CD4-positive, alpha-beta T cell treated with Interferon alpha-2 for 1 hour (primary cell): ENCODE results near the gene CCDC74B.
"Not testable (repeated sequence)": the region's sequence is repeated elsewhere in the genome, so short reads cannot be mapped to it uniquely, and the experiment has no call there.

ENCODE experiments used
- DNase-seq, 2 donors: peaks; one replicate each; pipeline ENCODE4 v3.0.0-alpha.2; 2020 to 2022

The CCDC74B gene

DNA sequence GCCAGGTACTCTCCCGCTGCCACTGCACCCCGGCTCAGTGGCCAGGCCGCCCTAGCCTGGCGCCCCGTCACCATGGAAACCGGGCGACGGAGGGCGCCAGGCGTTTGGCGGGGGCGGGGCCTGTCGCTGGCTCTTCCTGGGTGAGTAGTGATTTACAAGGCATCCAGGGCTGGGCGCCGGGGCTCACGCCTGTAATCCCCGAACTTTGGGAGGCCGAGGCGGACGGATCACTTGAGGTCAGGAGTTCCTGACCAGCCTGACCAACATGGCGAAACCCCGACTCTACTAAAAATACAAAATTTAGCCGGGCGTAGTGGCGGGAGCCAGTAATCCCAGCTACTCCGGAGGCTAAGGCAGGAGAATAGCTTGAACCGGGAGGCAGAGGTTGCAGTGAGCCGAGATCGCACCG lies at the start of gene CCDC74B:
TSS of gene CCDC74B (minus strand) at position 107 of the 409 bp plus-strand sequence. CDS start 116 bp downstream, outside the sequence.
- DNase-seq: peak; percentile 63 to 66

DNA sequence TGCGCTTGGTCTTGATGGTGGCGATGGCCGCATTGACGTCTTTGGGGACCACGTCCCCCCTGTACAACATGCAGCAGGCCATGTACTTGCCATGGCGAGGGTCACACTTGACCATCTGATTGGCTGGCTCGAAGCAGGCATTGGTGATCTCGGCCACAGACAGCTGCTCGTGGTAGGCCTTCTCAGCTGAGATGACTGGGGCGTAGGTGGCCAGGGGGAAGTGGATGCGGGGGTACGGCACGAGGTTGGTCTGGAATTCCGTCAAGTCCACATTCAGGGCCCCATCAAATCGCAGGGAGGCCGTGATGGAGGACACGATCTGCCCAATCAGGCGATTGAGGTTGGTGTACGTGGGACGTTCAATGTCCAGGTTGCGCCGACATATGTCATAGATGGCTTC lies 48.9 kb upstream of the CCDC74B start:
- DNase-seq: not testable (repeated sequence)

DNA sequence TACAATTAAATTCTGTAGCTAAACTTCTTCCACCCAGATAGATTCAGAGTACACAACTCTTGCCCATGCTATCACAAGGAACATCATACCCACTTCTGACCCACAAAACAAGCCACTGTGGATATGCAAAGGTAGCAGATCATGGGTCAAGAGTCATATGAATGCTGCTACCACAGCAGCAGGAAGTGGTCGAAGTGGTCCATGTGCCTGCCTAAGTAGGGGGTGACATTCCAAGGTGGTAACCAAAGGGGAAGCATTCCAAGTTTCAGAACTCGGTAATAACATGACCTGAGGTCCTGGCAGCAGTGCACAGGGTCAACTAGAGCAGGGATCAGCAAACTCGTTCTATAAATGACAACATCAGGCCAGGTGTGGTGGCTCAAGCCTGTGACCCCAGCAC lies 47.5 kb upstream of the CCDC74B start:
- not testable (repeated sequence) for DNase-seq

DNA sequence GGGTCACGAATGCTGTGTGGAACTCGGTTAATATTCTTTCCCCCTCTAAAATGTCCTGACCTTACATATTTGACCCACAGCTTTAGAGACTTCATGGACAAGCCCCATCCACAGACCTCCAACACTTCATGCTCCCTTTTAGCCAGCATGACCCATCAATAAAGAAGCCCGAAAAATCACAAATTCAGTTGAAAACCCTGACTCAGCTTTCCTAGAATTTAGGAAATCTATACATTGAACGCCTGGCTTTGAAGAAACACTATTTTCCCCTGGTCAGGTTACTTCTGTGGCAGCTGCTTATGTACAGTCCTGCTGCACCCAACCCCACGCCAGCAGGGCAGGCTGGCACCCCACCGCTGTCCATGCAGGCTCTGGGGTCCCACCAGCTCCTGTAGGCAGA lies 46.4 kb upstream of the CCDC74B start:
- not testable (repeated sequence) for DNase-seq

DNA sequence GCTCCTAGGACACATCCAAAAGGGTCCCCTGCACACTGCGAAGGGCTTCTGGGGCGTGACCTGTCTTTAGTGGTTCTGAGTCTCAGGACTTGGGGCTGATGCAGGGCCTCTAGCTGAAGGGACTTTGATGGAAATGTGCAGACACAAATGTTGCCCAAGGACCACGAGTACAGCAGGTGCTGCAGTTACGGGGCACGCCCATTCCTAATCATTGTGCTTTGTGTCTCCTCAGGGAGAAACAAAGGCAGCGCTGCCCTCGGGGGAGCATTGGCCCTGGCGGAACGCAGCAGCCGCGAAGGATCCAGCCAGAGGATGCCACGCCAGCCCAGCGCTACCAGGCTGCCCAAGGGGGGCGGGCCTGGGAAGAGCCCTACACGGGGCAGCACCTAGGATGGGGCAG lies 45.3 kb upstream of the CCDC74B start:
- DNase-seq: no peak

DNA sequence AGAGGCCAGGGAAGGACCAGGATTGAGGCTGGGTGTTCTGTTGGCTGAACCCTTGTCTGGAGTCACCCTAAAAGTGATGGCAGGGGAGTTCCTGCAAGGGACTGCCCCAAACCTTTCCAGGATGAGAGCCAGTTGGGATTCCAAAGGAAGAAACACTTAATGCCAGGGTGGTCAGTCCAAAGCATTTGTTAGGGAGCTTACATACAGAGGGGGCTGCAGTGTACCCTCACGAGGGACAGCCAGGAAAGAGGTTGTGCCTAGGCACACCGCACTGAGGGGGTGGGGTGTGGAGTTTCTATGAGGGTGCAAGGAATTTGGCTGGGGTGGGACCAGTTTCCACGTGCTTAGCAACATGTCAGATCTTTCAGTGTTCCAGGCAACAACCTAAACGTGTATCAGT lies 44.0 kb upstream of the CCDC74B start:
- DNase-seq: not testable (repeated sequence)

DNA sequence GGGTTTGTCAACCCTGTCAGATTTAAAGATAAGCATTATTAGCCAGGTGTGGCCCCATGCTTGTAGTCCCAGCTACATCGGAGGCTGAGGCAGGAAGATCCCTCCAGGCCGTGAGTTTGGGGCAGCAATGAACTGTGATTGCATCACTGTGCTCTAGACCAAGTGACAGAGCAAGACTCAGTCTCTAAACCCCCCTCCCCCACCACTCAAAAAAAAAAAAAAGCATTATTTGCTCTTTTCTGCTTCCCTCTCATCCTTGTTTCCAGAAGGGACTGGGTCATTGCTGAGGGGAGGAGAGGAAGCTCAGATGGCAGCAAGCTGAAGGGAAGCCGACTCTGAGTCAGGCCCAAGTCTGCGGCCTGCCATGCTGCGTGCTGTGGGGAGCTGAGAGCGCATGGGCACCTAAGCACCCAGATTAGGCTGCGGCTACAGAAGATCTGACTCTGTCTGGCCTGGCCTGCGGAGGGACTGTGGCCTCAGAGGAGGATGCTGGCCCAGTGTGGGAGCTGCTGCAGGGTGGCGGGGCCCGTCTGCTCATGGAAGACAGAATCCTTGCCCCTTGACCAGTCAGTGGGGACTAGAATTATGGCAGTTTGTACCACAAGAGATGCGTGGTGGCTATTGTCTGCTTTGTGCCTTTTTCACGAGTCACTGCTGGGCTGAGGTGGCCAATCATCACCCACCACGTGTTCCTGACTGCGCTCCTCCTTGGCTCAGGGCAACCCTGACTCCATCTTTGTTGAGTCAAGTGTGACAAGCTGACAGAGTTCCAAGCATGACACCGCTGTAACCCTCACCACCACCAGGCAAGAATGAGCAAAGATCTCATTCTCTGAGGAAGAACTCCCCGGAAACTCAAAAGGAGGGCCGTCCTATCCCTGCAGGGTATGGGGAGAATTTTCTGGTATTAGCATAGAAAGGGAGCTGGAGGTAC lies 43.2 kb upstream of the CCDC74B start:
- not testable (repeated sequence) for DNase-seq

DNA sequence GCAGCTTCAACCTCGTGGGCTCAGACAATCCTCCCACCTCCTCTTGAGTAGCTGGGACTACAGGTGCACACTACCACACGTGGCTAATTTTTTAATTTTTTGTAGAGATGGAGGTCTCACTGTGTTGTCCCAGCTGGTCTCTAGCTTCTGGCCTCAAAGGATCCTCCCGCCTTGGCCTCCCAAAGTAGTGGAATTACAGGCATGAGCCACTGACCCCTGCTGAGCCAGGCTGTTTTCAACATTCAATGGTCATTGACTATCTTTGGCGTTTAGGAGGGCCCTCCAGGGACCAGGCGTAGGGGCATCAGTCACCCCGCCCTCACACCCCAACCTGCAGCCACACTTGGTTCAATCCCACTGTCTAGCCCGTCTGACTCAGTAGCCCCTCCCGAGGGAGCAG lies 42.4 kb upstream of the CCDC74B start:
- no peak for DNase-seq

DNA sequence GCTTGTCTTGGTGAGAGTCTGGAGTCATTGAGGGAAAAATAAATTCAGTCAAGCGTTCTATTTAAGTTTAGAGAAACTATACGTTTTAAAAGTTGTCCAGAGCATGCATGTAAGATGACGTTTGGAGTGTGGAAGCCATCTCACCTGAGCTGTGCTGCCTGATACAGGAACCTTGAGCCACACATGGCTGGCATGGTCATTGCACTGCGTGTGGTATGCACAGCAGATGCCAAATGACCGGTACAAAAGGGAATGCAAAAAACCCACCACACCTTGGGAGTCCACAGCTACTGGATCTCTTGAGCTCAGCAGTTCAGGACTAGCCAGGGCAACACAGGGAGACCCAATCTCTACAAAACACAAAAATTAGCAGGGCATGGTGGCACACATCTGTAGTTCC lies 41.5 kb upstream of the CCDC74B start:
- no peak for DNase-seq

DNA sequence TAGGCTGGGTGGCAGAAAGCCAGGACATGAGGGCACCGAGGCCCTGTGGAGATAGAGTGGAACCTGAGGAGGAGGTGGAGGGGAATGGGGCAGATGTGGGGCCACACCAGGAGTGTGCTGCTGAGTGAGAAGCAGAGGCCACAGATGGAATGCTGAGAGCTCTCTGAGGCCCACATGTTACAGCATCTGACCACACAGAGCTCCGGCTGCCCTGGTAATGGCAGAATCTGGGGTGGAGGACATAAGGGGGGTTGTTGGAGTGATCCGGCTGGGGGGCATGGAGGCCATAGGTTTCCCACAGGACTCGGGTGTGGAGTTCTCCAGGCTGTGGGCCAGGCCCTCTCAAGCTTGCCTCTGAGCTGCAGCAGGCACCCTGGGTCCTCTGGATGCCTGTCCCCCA lies 41.0 kb upstream of the CCDC74B start:
- DNase-seq: no peak

DNA sequence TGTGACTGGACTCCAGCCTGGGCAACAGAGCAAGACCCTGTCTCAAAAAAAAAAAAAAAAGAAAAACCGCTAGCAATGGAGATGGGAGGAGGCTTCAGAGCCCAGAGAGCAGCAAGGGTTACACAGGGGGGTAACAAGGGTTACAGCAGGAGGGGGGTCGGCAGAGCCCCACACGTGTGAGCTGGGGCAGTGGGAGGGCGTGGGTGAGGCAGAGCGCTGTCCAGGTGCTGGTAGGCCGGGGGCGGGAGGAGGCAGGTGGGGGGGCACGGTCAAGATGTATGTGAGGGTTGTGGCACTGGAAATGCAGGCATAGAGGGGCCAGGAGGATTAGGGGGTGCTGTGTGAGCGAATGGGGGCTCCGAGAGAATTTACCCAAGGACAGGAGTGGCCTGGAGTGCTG lies 40.5 kb upstream of the CCDC74B start:
- no peak for DNase-seq

DNA sequence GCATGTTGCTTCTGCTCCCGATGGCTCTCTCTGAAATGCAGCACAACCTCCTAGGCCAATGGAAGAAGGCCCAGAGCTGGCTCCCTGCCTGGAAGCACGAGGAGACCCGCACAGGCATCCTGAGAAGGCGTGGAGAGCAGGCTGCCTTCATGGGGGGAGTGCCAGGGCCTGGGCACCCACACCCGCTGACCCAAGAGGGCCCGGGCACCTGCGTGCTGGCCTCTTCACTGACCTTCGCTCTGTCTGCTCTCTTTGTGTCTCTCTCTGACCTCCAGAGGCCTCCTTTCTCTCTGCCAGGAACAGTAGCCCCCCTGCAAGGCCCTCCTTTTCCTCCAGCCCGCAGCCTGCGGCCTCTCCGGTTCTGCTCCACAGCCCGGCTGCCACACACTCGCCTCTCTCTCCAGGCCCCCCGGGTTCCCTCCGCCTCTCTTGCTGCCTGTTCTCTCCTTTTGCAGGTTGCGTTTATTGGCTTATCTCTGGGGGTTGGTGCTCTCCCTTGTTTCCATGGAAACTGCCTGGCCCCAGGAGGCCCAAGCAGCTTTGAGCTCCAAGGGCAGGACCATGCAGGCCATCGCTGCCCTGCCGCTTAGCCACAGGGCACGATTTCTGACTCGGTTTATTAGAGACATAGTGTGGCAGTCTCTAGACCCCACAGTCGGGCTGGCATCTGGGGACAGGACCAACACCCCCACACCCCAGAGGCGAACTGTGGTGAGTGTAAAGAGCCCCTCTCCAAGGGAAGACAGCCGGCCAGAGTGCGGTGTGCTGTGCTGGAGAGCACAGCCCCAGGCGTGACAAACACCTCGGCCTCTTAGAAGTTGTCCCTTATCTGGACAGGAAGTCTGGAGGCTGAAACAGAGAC lies 38.8 kb upstream of the CCDC74B start:
- DNase-seq: no peak

DNA sequence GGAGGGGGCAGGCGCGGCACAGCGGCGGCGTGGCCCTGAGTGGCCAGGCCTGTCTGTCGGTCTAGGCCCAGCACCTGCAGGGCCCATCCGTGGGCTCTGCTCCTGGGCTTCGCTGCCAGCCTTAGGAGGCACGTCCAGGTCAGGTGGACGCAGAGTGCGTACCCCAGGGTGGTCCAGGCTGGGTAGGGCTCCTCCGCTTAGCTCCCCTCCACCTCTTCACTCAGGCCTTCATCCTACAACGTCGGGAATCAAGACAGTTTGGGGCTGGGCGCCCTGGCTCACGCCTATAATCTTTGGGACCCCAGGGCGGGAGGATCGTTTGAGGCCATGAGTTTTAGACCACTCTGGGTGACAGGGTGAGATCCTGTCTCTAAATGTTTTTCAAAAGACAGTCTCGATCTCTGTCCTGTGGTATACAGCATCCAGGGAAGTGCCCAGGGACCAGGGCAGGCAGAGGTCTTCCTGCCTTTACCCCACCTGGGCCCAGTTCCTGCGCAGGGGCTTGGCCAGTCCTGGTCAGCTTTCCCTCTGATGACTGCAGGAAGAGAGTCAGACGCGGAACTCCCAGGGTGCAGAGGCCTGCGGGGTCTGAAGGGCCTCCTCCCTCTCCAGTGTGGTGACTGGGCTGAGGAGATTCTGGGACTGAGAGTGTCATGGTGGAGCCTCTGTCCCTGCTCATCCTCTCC lies 38.1 kb upstream of the CCDC74B start:
- not testable (repeated sequence) for DNase-seq

DNA sequence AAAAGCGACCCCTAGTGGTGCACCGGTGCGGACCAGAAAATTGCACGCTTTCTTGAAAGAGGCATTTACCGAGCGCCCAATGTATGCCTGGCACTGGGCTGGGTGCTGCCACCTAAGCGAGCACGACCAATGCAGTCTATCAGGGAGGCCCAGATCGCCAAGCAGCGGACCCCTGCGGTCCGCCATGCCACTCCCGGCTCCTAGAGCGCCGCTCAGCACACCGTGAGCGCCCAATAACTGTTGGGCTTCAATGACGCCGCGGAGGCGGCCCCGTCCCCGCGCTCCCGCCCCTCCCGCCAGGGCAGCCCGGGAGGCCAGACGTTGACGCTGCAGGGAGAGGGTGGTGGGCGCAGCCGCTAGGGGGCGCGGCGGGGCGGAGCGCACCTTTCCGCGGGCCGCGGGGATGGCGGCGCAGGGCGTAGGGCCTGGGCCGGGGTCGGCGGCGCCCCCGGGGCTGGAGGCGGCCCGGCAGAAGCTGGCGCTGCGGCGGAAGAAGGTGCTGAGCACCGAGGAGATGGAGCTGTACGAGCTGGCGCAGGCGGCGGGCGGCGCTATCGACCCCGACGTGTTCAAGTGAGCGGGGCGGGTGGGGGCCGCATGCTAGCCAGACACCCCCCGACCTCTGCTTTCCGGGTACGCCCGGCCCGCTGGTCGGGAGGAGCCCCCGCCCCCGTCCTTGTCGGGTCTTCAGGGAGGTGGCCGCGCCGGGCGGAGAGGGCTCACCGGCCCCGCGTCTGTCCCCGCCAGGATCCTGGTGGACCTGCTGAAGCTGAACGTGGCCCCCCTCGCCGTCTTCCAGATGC lies 37.2 kb upstream of the CCDC74B start, which contains the start of gene MZT2B:
TSS of gene MZT2B (plus strand) at position 383 of the 803 bp plus-strand sequence. CDS start at position 404, 21 bp downstream.
- DNase-seq: peak; percentile 88 to 92

DNA sequence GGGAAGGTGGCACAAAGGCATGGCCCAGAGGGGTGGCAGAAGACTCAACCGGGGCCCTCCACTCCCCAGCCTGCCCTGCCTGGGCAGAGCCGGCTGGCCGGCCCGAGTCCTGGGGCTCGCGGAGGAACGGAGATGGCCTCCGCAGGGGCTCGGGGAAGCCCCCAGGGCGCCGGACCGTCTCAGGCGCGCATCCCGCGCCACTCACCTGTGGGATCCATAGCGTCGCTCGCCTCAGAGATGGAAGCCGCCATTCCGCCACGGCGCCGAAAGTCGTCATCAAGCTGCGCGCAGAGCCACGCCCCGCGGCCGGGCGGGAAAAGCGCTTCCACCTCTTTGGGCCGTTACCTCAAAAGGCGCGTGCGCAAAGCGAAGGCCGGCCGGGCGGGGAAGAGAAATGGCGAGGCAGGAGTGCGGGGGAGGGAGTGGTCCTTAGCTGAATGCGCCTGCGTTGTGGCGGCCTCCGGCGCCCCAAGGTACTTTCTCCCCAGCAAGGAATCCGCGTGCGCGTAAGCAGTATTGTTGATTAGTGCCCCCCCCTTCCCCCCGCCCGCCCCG lies 36.5 kb upstream of the CCDC74B start, which contains the start of gene SMPD4:
TSS of gene SMPD4 (minus strand) at position 278 of the 555 bp plus-strand sequence. CDS start 5,010 bp downstream, outside the sequence.
- peak; percentile 98 for DNase-seq

DNA sequence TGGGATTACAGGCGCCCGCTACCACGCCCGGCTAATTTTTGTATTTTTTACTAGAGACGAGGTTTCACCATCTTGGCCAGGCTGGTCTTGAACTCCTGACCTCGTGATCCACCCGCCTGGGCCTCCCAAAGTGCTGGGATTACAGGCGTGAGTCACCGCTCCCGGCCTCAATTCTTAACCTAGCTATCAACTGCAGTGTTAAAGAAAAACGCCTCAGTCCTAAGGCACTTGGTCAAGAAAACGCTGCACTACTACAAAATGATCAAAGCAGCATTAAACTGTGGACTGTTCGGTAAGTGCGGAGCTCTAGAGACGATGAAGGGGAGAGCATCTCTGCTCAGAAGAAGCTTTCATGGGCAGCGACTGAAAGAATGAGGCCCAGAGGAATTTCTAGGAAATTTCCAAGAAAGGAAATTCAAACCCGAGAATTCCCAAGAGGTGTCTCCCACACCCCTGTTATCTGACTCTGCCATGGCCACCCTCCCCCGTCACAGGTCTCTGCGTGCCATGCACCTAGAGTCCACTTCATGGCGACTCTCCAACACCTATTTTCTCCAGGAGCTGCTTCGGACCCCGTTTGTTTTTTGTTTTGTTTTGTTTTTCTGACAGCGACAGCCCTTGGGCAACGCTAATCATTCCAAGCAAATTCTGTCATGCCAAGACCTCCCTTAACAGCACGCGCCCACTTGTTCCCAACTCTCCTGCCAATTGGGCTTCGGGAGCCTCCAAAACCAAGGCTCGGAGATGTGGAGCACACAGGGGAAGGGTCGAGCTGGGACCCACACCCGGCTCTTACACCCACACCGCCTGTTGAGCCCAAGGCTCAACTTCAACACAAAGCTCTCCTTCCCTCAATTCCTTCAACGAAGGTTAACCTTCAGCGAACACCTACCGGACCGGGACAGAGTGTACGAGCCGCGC lies 35.8 kb upstream of the CCDC74B start:
- not testable (repeated sequence) for DNase-seq

DNA sequence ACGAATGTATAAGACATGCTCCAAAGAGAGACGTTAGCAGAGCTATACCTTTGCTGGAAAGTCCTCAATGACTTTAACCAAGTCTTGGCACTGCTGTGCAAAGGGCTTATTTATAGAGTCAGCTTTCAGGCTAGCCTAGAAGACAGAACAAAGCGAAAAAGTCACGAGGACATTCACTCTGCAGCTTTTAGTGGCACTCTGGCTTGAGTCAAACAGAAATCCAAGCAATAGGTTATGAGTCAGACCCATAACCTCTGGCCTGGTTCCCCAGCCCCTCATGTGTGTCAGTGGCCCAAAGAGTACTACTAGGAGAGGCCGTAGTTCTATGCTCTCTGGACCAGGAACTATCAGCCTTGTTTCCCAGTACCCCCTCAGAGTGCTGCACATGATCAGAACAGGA lies 30.0 kb upstream of the CCDC74B start:
- DNase-seq: not testable (repeated sequence)

DNA sequence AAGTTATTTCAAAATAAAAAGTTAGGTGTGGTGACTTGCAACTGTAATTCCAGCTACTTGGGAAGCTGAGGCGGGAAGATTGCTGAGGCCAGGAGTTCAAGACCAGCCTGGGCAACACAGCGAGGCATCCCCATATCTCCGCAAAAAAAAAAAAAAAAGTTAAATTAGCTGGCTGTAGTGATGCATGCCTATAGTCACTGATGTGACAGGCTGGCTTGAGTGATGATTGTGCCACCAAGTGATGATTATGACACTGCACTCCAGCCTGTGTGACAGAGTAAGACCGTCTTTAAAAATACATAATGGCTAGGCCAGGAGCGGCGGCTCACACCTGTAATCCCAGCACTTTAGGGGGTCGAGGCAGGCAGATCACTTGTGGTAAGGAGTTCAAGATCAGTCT lies 25.0 kb upstream of the CCDC74B start:
- no peak for DNase-seq

DNA sequence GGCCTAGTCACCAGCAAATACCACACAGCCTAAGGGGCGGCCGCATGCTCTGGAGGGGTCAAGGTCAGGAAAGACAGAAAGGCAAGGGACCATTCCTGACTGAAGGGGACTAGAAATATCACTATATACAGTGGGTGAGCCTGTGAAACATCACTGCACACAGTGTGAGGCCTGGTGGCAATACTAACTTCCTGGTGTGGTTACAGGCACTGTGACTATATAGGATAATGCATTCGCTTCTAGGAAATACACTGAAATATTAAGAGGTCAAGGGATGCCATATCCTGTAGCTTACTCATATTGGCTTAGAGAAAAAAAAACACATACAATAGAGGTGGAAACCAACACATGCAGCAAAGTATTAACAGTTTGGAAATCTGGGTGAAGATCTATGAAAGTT lies 24.3 kb upstream of the CCDC74B start:
- not testable (repeated sequence) for DNase-seq

DNA sequence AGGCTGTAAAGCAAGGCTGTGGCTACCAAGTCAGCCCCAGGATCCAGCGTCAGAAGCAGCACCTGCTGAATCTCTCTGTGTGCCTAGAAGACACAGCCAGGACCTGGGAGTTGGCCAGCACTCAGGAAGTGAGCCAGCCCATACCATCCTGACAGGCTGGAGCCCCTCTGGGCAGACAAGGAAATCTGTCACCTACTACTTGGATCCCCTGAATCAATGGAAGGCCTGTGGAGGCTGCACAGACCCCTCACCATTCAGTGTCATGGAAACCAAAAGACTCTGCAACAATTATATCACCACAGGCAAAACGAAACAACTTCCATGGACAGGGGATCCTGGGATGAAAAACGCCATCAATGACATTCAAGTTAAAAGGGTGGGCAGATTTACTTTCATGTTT lies 21.7 kb upstream of the CCDC74B start:
- not testable (repeated sequence) for DNase-seq
